AG04449 (cell line): ENCODE data around the gene HK2.

Experiments used
- CTCF ChIA-PET: fragments of 350-600 bp; formaldehyde crosslinking; extraction: SDS; loops from one replicate; lab custom pipeline; 2021; ENCODE audit warnings: antibody characterized with exemption; lab: Yijun Ruan, JAX
- POLR2A ChIA-PET: fragments of 400-600, 350-600 bp; formaldehyde crosslinking; extraction: SDS; loops from one replicate; lab custom pipeline; 2020; ENCODE audit warnings: antibody characterized with exemption, inconsistent platforms; lab: Yijun Ruan, JAX
- DNase-seq: peaks from one replicate; pipeline ENCODE4 v3.0.0-alpha.2; 2010; ENCODE audit warnings: low read depth, low spot score
- H3K4me3 ChIP-seq: 2 replicates; pipeline ENCODE4 v1.5.1; 2011; ENCODE audit warnings: low read depth, mild to moderate bottlenecking, control low read depth, low read length
- CTCF ChIP-seq: IDR thresholded peaks from one replicate; pipeline ENCODE4 v1.5.1; 2011; ENCODE audit warnings: mild to moderate bottlenecking, moderate library complexity, low read length, control low read depth, inconsistent platforms; ENCODE audit not compliant: insufficient read depth; ENCODE audit errors: missing control alignments

HK2 gene

GRCh38 chr2:74880054-74880728 lies 46.3 kb downstream of the HK2 start:
- TF ChIP-seq CTCF: no peak
- ChIA-PET POLR2A (no interaction called here), CTCF (interaction anchor here (0.8 to 11.1 kb wide), 4 partner anchors 50 to 192 kb away, joined by 3 to 225 read pairs (median 6); no protein-coding TSS in a partner anchor)
- H3K4me3 ChIP-seq: no peak overlapping the region
- DNase-seq: no peak

- no peak overlapping the region for H3K4me3 ChIP-seq
- POLR2A ChIA-PET: no interaction called here
- CTCF ChIA-PET: interaction anchor here (0.6 to 11.1 kb wide), 4 partner anchors 51 to 193 kb away, joined by 3 to 225 read pairs (median 4); no protein-coding TSS in a partner anchor
- no peak for TF ChIP-seq CTCF
- no peak for DNase-seq
These were observed 47.2 kb downstream of the HK2 start for GRCh38 chr2:74881176-74881575.

GRCh38 chr2:74881626-74882298 lies 47.8 kb downstream of the HK2 start:
- no peak for DNase-seq
- H3K4me3 ChIP-seq: no peak overlapping the region
- TF ChIP-seq CTCF: no peak
- POLR2A ChIA-PET: no interaction called here
- CTCF ChIA-PET: interaction anchor here (0.6 to 11.1 kb wide), 4 partner anchors 49 to 194 kb away, joined by 3 to 225 read pairs (median 4); no protein-coding TSS in a partner anchor

GRCh38 chr2:74882299-74882687 lies 48.4 kb downstream of the HK2 start:
- DNase-seq: no peak
- CTCF ChIA-PET: interaction anchor here (1.5 kb wide), 1 partner anchor 50 kb away, joined by 3 read pairs; no protein-coding TSS in a partner anchor
- no peak for TF ChIP-seq CTCF
- H3K4me3 ChIP-seq: no peak overlapping the region
- POLR2A ChIA-PET: no interaction called here

GRCh38 chr2:74883011-74883410 lies 49.1 kb downstream of the HK2 start:
- POLR2A ChIA-PET: no interaction called here
- H3K4me3 ChIP-seq: no peak overlapping the region
- TF ChIP-seq CTCF: no peak
- no peak for DNase-seq
- CTCF ChIA-PET: interaction anchor here (0.5 to 2.1 kb wide), 5 partner anchors 46 to 192 kb away, joined by 3 to 11 read pairs (median 3); no protein-coding TSS in a partner anchor
